ENCODE results near the gene POLRMT.
A peak's percentile ranks its signal among the peaks of the same experiment; 100 is the strongest.

Gene POLRMT

DNA sequence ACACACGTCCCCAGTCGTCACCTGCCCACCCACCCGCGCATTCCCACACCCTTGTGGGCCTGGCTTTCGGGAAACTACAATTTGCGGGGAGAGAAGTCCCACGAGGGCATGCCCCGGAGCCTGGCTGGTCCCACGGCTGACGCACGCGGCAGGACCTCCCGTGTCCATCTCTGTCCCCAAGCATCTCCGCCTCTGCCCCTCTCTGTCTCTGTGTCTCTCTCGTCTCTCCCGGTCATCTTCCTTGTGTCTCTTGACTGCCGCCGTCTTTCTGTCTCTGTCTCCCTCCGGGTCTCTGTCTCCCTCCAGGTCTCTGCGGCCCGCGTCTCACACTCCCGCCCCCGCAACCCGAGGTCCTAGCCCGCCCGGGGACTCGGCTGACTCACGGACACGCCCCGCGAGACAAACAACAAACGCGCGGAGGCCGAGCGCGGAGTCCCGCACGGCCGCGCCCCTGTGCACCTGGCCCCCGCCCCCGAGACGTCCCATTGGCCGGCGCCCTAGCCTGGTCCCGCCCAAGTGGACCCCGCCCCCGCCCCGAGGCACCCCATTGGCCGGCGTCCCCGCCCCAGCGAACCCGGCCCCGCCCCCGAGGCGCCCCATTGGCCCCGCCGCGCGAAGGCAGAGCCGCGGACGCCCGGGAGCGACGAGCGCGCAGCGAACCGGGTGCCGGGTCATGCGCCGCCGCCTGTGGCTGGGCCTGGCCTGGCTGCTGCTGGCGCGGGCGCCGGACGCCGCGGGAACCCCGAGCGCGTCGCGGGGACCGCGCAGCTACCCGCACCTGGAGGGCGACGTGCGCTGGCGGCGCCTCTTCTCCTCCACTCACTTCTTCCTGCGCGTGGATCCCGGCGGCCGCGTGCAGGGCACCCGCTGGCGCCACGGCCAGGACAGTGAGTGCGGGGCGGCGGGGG lies 6.2 kb upstream of the POLRMT start, which contains the start of gene FGF22 (continued):
- TF ChIP-seq, protein P1, sequence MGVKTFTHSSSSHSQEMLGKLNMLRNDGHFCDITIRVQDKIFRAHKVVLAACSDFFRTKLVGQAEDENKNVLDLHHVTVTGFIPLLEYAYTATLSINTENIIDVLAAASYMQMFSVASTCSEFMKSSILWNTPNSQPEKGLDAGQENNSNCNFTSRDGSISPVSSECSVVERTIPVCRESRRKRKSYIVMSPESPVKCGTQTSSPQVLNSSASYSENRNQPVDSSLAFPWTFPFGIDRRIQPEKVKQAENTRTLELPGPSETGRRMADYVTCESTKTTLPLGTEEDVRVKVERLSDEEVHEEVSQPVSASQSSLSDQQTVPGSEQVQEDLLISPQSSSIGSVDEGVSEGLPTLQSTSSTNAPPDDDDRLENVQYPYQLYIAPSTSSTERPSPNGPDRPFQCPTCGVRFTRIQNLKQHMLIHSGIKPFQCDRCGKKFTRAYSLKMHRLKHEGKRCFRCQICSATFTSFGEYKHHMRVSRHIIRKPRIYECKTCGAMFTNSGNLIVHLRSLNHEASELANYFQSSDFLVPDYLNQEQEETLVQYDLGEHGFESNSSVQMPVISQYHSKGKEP (tag by site-specific recombination; IDR thresholded peaks at IDR 0.05) = no peak
- no peak for TF ChIP-seq ZNF837 (tag by site-specific recombination; IDR thresholded peaks at IDR 0.05)
- no peak for TF ChIP-seq ZFP41 (tag by site-specific recombination; IDR thresholded peaks at IDR 0.05; ENCODE audit: borderline replicate concordance)
- TF ChIP-seq ZNF266 (tag by site-specific recombination; IDR thresholded peaks at IDR 0.05; ENCODE audit: low read depth) = no peak
- TF ChIP-seq, protein P2, sequence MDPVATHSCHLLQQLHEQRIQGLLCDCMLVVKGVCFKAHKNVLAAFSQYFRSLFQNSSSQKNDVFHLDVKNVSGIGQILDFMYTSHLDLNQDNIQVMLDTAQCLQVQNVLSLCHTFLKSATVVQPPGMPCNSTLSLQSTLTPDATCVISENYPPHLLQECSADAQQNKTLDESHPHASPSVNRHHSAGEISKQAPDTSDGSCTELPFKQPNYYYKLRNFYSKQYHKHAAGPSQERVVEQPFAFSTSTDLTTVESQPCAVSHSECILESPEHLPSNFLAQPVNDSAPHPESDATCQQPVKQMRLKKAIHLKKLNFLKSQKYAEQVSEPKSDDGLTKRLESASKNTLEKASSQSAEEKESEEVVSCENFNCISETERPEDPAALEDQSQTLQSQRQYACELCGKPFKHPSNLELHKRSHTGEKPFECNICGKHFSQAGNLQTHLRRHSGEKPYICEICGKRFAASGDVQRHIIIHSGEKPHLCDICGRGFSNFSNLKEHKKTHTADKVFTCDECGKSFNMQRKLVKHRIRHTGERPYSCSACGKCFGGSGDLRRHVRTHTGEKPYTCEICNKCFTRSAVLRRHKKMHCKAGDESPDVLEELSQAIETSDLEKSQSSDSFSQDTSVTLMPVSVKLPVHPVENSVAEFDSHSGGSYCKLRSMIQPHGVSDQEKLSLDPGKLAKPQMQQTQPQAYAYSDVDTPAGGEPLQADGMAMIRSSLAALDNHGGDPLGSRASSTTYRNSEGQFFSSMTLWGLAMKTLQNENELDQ (tag by site-specific recombination; IDR thresholded peaks at IDR 0.05; ENCODE audit: low read depth) = no peak
- TF ChIP-seq, protein P3, sequence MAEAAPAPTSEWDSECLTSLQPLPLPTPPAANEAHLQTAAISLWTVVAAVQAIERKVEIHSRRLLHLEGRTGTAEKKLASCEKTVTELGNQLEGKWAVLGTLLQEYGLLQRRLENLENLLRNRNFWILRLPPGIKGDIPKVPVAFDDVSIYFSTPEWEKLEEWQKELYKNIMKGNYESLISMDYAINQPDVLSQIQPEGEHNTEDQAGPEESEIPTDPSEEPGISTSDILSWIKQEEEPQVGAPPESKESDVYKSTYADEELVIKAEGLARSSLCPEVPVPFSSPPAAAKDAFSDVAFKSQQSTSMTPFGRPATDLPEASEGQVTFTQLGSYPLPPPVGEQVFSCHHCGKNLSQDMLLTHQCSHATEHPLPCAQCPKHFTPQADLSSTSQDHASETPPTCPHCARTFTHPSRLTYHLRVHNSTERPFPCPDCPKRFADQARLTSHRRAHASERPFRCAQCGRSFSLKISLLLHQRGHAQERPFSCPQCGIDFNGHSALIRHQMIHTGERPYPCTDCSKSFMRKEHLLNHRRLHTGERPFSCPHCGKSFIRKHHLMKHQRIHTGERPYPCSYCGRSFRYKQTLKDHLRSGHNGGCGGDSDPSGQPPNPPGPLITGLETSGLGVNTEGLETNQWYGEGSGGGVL (tag by site-specific recombination; IDR thresholded peaks at IDR 0.05) = 0 out of 2 replicates have a peak, but pooled peaks have one; percentile 23
- TF ChIP-seq, protein P4, sequence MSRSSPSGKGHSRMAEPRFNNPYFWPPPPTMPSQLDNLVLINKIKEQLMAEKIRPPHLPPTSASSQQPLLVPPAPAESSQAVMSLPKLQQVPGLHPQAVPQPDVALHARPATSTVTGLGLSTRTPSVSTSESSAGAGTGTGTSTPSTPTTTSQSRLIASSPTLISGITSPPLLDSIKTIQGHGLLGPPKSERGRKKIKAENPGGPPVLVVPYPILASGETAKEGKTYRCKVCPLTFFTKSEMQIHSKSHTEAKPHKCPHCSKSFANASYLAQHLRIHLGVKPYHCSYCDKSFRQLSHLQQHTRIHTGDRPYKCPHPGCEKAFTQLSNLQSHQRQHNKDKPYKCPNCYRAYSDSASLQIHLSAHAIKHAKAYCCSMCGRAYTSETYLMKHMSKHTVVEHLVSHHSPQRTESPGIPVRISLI (tag by site-specific recombination; IDR thresholded peaks at IDR 0.05) = no peak
- no peak for TF ChIP-seq PRDM1 (tag by site-specific recombination; IDR thresholded peaks at IDR 0.05)
- TF ChIP-seq, protein P5, sequence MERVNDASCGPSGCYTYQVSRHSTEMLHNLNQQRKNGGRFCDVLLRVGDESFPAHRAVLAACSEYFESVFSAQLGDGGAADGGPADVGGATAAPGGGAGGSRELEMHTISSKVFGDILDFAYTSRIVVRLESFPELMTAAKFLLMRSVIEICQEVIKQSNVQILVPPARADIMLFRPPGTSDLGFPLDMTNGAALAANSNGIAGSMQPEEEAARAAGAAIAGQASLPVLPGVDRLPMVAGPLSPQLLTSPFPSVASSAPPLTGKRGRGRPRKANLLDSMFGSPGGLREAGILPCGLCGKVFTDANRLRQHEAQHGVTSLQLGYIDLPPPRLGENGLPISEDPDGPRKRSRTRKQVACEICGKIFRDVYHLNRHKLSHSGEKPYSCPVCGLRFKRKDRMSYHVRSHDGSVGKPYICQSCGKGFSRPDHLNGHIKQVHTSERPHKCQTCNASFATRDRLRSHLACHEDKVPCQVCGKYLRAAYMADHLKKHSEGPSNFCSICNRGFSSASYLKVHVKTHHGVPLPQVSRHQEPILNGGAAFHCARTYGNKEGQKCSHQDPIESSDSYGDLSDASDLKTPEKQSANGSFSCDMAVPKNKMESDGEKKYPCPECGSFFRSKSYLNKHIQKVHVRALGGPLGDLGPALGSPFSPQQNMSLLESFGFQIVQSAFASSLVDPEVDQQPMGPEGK (tag by site-specific recombination; IDR thresholded peaks at IDR 0.05) = peak; percentile 47
- no peak for TF ChIP-seq ZNF658 (tag by site-specific recombination; IDR thresholded peaks at IDR 0.05)
- no peak for TF ChIP-seq ZNF585B (tag by site-specific recombination; IDR thresholded peaks at IDR 0.05)
- TF ChIP-seq GLI4 (tag by site-specific recombination; IDR thresholded peaks at IDR 0.05) = no peak
- TF ChIP-seq ZNF433 (tag by site-specific recombination; IDR thresholded peaks at IDR 0.05; ENCODE audit: low read depth) = no peak
- no peak for TF ChIP-seq ZNF610 (tag by site-specific recombination; IDR thresholded peaks at IDR 0.05; ENCODE audit: borderline replicate concordance)
- no peak for TF ChIP-seq ZNF157 (tag by site-specific recombination; IDR thresholded peaks at IDR 0.05)
- TF ChIP-seq, protein P6, sequence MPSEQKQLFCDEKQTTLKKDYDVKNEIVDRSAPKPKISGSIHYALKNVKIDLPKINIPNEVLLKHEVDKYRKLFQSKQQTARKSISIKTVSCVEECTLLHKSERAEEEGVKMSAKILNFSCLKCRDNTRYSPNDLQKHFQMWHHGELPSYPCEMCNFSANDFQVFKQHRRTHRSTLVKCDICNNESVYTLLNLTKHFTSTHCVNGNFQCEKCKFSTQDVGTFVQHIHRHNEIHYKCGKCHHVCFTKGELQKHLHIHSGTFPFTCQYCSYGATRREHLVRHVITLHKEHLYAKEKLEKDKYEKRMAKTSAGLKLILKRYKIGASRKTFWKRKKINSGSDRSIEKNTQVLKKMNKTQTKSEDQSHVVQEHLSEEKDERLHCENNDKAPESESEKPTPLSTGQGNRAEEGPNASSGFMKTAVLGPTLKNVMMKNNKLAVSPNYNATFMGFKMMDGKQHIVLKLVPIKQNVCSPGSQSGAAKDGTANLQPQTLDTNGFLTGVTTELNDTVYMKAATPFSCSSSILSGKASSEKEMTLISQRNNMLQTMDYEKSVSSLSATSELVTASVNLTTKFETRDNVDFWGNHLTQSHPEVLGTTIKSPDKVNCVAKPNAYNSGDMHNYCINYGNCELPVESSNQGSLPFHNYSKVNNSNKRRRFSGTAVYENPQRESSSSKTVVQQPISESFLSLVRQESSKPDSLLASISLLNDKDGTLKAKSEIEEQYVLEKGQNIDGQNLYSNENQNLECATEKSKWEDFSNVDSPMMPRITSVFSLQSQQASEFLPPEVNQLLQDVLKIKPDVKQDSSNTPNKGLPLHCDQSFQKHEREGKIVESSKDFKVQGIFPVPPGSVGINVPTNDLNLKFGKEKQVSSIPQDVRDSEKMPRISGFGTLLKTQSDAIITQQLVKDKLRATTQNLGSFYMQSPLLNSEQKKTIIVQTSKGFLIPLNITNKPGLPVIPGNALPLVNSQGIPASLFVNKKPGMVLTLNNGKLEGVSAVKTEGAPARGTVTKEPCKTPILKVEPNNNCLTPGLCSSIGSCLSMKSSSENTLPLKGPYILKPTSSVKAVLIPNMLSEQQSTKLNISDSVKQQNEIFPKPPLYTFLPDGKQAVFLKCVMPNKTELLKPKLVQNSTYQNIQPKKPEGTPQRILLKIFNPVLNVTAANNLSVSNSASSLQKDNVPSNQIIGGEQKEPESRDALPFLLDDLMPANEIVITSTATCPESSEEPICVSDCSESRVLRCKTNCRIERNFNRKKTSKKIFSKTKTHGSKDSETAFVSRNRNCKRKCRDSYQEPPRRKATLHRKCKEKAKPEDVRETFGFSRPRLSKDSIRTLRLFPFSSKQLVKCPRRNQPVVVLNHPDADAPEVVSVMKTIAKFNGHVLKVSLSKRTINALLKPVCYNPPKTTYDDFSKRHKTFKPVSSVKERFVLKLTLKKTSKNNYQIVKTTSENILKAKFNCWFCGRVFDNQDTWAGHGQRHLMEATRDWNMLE (tag by site-specific recombination; conservative IDR thresholded peaks at IDR 0.05; ENCODE audit: low read depth) = no peak
- TF ChIP-seq ZNF2 (tag by site-specific recombination; IDR thresholded peaks at IDR 0.05) = no peak
- 0 out of 2 replicates have a peak, but pooled peaks have one; percentile 16 for TF ChIP-seq GLIS1 (tag by site-specific recombination; IDR thresholded peaks at IDR 0.05)
- TF ChIP-seq ZNF324 (tag by site-specific recombination; IDR thresholded peaks at IDR 0.05) = no peak
- TF ChIP-seq, protein P7, sequence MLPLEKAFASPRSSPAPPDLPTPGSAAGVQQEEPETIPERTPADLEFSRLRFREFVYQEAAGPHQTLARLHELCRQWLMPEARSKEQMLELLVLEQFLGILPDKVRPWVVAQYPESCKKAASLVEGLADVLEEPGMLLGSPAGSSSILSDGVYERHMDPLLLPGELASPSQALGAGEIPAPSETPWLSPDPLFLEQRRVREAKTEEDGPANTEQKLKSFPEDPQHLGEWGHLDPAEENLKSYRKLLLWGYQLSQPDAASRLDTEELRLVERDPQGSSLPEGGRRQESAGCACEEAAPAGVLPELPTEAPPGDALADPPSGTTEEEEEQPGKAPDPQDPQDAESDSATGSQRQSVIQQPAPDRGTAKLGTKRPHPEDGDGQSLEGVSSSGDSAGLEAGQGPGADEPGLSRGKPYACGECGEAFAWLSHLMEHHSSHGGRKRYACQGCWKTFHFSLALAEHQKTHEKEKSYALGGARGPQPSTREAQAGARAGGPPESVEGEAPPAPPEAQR (tag by site-specific recombination; IDR thresholded peaks at IDR 0.05) = no peak
- TF ChIP-seq ZNF292 (tag by site-specific recombination; IDR thresholded peaks at IDR 0.05; ENCODE audit: borderline replicate concordance, low read depth) = no peak
